Peyer's patch (tissue), 4 donors: Measurements from ENCODE around the gene SLC46A3.
"Not testable (repeated sequence)": the region's sequence is repeated elsewhere in the genome, so short reads cannot be mapped to it uniquely, and the experiment has no call there.

ENCODE experiments used
- CTCF ChIP-seq, 6 experiments: fragments of 450-650 bp in 4 of 6; fragments of 200-600 bp in 2 of 6; sonication (generic) in 1 of 6; IDR thresholded peaks; one replicate each; pipeline ENCODE4 v1.5.1; 2017 to 2019; ENCODE audit warnings: antibody characterized with exemption in 6 of 6, mild to moderate bottlenecking in 3 of 6, moderate library complexity in 1 of 6
- POLR2A ChIP-seq, 2 donors: fragments of 450-650 bp; IDR thresholded peaks; one replicate each; pipeline ENCODE4 v1.5.1; 2017; ENCODE audit warnings: antibody characterized with exemption in 2 of 2, mild to moderate bottlenecking in 2 of 2, moderate library complexity in 2 of 2

GRCh38 chr13:28683169-28683568 lies 35.6 kb downstream of the SLC46A3 start:
- TF ChIP-seq POLR2A (IDR thresholded peaks at IDR 0.05), result not testable (repeated sequence)
- TF ChIP-seq CTCF (IDR thresholded peaks at IDR 0.05), result peak in 1 of 6 experiments; percentile 27
